ENCODE measurements around the gene AEBP2.
"Not testable (repeated sequence)": the region's sequence is repeated elsewhere in the genome, so short reads cannot be mapped to it uniquely, and the experiment has no call there.

AEBP2 gene

GRCh38 chr12:19454837-19455236 is 15.5 kb downstream of the AEBP2 start:
- no peaks in the 10 kb centered on the region for H3K27me3 ChIP-seq (ENCODE audit: control insufficient read depth in 2 of 2, insufficient read depth in 2 of 2, low read length in 2 of 2)
- H3K4me3 ChIP-seq (ENCODE audit: low read length in 2 of 2), result no peak overlapping the region
- peaks cover 0 to 4% of the 10 kb centered on the region in 2 donors for H3K4me1 ChIP-seq (ENCODE audit: control insufficient read depth in 2 of 2, insufficient read depth in 2 of 2, low read length in 2 of 2)
- no peak overlapping the region for H3K9ac ChIP-seq (ENCODE audit: low read depth in 1 of 2, low read length in 2 of 2)
- H3K9me3 ChIP-seq (ENCODE audit: control insufficient read depth in 2 of 2, low read length in 2 of 2), result no peaks in the 10 kb centered on the region
- peaks cover 2 to 3% of the 10 kb centered on the region in 2 donors for H3K36me3 ChIP-seq (ENCODE audit: control insufficient read depth in 2 of 2, insufficient read depth in 2 of 2, low read length in 2 of 2)
- H3K27ac ChIP-seq (ENCODE audit: low read depth in 2 of 2, low read length in 2 of 2), result no peak overlapping the region

GRCh38 chr12:19456176-19456575 is 16.9 kb downstream of the AEBP2 start:
- Histone ChIP-seq H3K9ac (ENCODE audit: low read depth in 1 of 2, low read length in 2 of 2) (no peak overlapping the region), H3K4me3 (ENCODE audit: low read length in 2 of 2) (no peak overlapping the region), H3K36me3 (ENCODE audit: control insufficient read depth in 2 of 2, insufficient read depth in 2 of 2, low read length in 2 of 2) (peaks cover 2 to 3% of the 10 kb centered on the region in 2 donors), H3K4me1 (ENCODE audit: control insufficient read depth in 2 of 2, insufficient read depth in 2 of 2, low read length in 2 of 2) (peaks cover 0 to 2% of the 10 kb centered on the region in 2 donors), H3K27me3 (ENCODE audit: control insufficient read depth in 2 of 2, insufficient read depth in 2 of 2, low read length in 2 of 2) (no peaks in the 10 kb centered on the region), H3K9me3 (ENCODE audit: control insufficient read depth in 2 of 2, low read length in 2 of 2) (no peaks in the 10 kb centered on the region), H3K27ac (ENCODE audit: low read depth in 2 of 2, low read length in 2 of 2) (no peak overlapping the region)

GRCh38 chr12:19457561-19457960 is 18.3 kb downstream of the AEBP2 start:
- H3K27me3 ChIP-seq (ENCODE audit: control insufficient read depth in 2 of 2, insufficient read depth in 2 of 2, low read length in 2 of 2), result no peaks in the 10 kb centered on the region
- peaks cover 2 to 3% of the 10 kb centered on the region in 2 donors for H3K36me3 ChIP-seq (ENCODE audit: control insufficient read depth in 2 of 2, insufficient read depth in 2 of 2, low read length in 2 of 2)
- H3K9me3 ChIP-seq (ENCODE audit: control insufficient read depth in 2 of 2, low read length in 2 of 2), result no peaks in the 10 kb centered on the region
- no peak overlapping the region for H3K27ac ChIP-seq (ENCODE audit: low read depth in 2 of 2, low read length in 2 of 2)
- no peaks in the 10 kb centered on the region for H3K4me1 ChIP-seq (ENCODE audit: control insufficient read depth in 2 of 2, insufficient read depth in 2 of 2, low read length in 2 of 2)
- H3K9ac ChIP-seq (ENCODE audit: low read depth in 1 of 2, low read length in 2 of 2), result no peak overlapping the region
- no peak overlapping the region for H3K4me3 ChIP-seq (ENCODE audit: low read length in 2 of 2)

- H3K4me3 ChIP-seq (ENCODE audit: low read length in 2 of 2), result no peak overlapping the region
- peaks cover 2 to 3% of the 10 kb centered on the region in 2 donors for H3K36me3 ChIP-seq (ENCODE audit: control insufficient read depth in 2 of 2, insufficient read depth in 2 of 2, low read length in 2 of 2)
- H3K4me1 ChIP-seq (ENCODE audit: control insufficient read depth in 2 of 2, insufficient read depth in 2 of 2, low read length in 2 of 2), result no peaks in the 10 kb centered on the region
- H3K9ac ChIP-seq (ENCODE audit: low read depth in 1 of 2, low read length in 2 of 2), result no peak overlapping the region
- H3K9me3 ChIP-seq (ENCODE audit: control insufficient read depth in 2 of 2, low read length in 2 of 2), result no peaks in the 10 kb centered on the region
- no peak overlapping the region for H3K27ac ChIP-seq (ENCODE audit: low read depth in 2 of 2, low read length in 2 of 2)
- H3K27me3 ChIP-seq (ENCODE audit: control insufficient read depth in 2 of 2, insufficient read depth in 2 of 2, low read length in 2 of 2), result no peaks in the 10 kb centered on the region
These were observed 19.4 kb downstream of the AEBP2 start for GRCh38 chr12:19458733-19459132.

GRCh38 chr12:19461999-19462398 is 22.7 kb downstream of the AEBP2 start:
- H3K9ac ChIP-seq (ENCODE audit: low read depth in 1 of 2, low read length in 2 of 2), result no peak overlapping the region
- no peak overlapping the region for H3K4me3 ChIP-seq (ENCODE audit: low read length in 2 of 2)
- H3K9me3 ChIP-seq (ENCODE audit: control insufficient read depth in 2 of 2, low read length in 2 of 2), result no peaks in the 10 kb centered on the region
- H3K27ac ChIP-seq (ENCODE audit: low read depth in 2 of 2, low read length in 2 of 2), result no peak overlapping the region
- H3K36me3 ChIP-seq (ENCODE audit: control insufficient read depth in 2 of 2, insufficient read depth in 2 of 2, low read length in 2 of 2), result no peaks in the 10 kb centered on the region
- no peaks in the 10 kb centered on the region for H3K4me1 ChIP-seq (ENCODE audit: control insufficient read depth in 2 of 2, insufficient read depth in 2 of 2, low read length in 2 of 2)
- H3K27me3 ChIP-seq (ENCODE audit: control insufficient read depth in 2 of 2, insufficient read depth in 2 of 2, low read length in 2 of 2), result no peaks in the 10 kb centered on the region

- Histone ChIP-seq H3K4me1 (ENCODE audit: control insufficient read depth in 2 of 2, insufficient read depth in 2 of 2, low read length in 2 of 2) (no peaks in the 10 kb centered on the region), H3K36me3 (ENCODE audit: control insufficient read depth in 2 of 2, insufficient read depth in 2 of 2, low read length in 2 of 2) (no peaks in the 10 kb centered on the region), H3K27me3 (ENCODE audit: control insufficient read depth in 2 of 2, insufficient read depth in 2 of 2, low read length in 2 of 2) (no peaks in the 10 kb centered on the region), H3K4me3 (ENCODE audit: low read length in 2 of 2) (no peak overlapping the region), H3K9ac (ENCODE audit: low read depth in 1 of 2, low read length in 2 of 2) (no peak overlapping the region), H3K9me3 (ENCODE audit: control insufficient read depth in 2 of 2, low read length in 2 of 2) (no peaks in the 10 kb centered on the region), H3K27ac (ENCODE audit: low read depth in 2 of 2, low read length in 2 of 2) (no peak overlapping the region)
These were observed 23.1 kb downstream of the AEBP2 start for GRCh38 chr12:19462406-19462805.

- no peak overlapping the region for H3K27ac ChIP-seq (ENCODE audit: low read depth in 2 of 2, low read length in 2 of 2)
- H3K4me3 ChIP-seq (ENCODE audit: low read length in 2 of 2), result no peak overlapping the region
- H3K9ac ChIP-seq (ENCODE audit: low read depth in 1 of 2, low read length in 2 of 2), result no peak overlapping the region
- no peaks in the 10 kb centered on the region for H3K36me3 ChIP-seq (ENCODE audit: control insufficient read depth in 2 of 2, insufficient read depth in 2 of 2, low read length in 2 of 2)
- no peaks in the 10 kb centered on the region for H3K9me3 ChIP-seq (ENCODE audit: control insufficient read depth in 2 of 2, low read length in 2 of 2)
- no peaks in the 10 kb centered on the region for H3K27me3 ChIP-seq (ENCODE audit: control insufficient read depth in 2 of 2, insufficient read depth in 2 of 2, low read length in 2 of 2)
- H3K4me1 ChIP-seq (ENCODE audit: control insufficient read depth in 2 of 2, insufficient read depth in 2 of 2, low read length in 2 of 2), result no peaks in the 10 kb centered on the region
These were observed 24.9 kb downstream of the AEBP2 start for GRCh38 chr12:19464192-19464580.

- Histone ChIP-seq H3K9me3 (ENCODE audit: control insufficient read depth in 2 of 2, low read length in 2 of 2) (no peaks in the 10 kb centered on the region), H3K4me3 (ENCODE audit: low read length in 2 of 2) (no peak overlapping the region), H3K27ac (ENCODE audit: low read depth in 2 of 2, low read length in 2 of 2) (no peak overlapping the region), H3K27me3 (ENCODE audit: control insufficient read depth in 2 of 2, insufficient read depth in 2 of 2, low read length in 2 of 2) (no peaks in the 10 kb centered on the region), H3K4me1 (ENCODE audit: control insufficient read depth in 2 of 2, insufficient read depth in 2 of 2, low read length in 2 of 2) (no peaks in the 10 kb centered on the region), H3K9ac (ENCODE audit: low read depth in 1 of 2, low read length in 2 of 2) (no peak overlapping the region), H3K36me3 (ENCODE audit: control insufficient read depth in 2 of 2, insufficient read depth in 2 of 2, low read length in 2 of 2) (no peaks in the 10 kb centered on the region)
These were observed 26.4 kb downstream of the AEBP2 start for GRCh38 chr12:19465711-19466110.

- no peaks in the 10 kb centered on the region for H3K9me3 ChIP-seq (ENCODE audit: control insufficient read depth in 2 of 2, low read length in 2 of 2)
- H3K27me3 ChIP-seq (ENCODE audit: control insufficient read depth in 2 of 2, insufficient read depth in 2 of 2, low read length in 2 of 2), result no peaks in the 10 kb centered on the region
- no peaks in the 10 kb centered on the region for H3K4me1 ChIP-seq (ENCODE audit: control insufficient read depth in 2 of 2, insufficient read depth in 2 of 2, low read length in 2 of 2)
- peaks cover 5 to 9% of the 10 kb centered on the region in 2 donors for H3K36me3 ChIP-seq (ENCODE audit: control insufficient read depth in 2 of 2, insufficient read depth in 2 of 2, low read length in 2 of 2)
- no peak overlapping the region for H3K27ac ChIP-seq (ENCODE audit: low read depth in 2 of 2, low read length in 2 of 2)
- no peak overlapping the region for H3K9ac ChIP-seq (ENCODE audit: low read depth in 1 of 2, low read length in 2 of 2)
- H3K4me3 ChIP-seq (ENCODE audit: low read length in 2 of 2), result no peak overlapping the region
These were observed 34.9 kb downstream of the AEBP2 start for GRCh38 chr12:19474147-19474546.

GRCh38 chr12:19475884-19476505 is 36.7 kb downstream of the AEBP2 start:
- H3K9me3 ChIP-seq (ENCODE audit: control insufficient read depth in 2 of 2, low read length in 2 of 2); H3K36me3 ChIP-seq (ENCODE audit: control insufficient read depth in 2 of 2, insufficient read depth in 2 of 2, low read length in 2 of 2); H3K27ac ChIP-seq (ENCODE audit: low read depth in 2 of 2, low read length in 2 of 2); H3K27me3 ChIP-seq (ENCODE audit: control insufficient read depth in 2 of 2, insufficient read depth in 2 of 2, low read length in 2 of 2); H3K4me1 ChIP-seq (ENCODE audit: control insufficient read depth in 2 of 2, insufficient read depth in 2 of 2, low read length in 2 of 2); H3K9ac ChIP-seq (ENCODE audit: low read depth in 1 of 2, low read length in 2 of 2); H3K4me3 ChIP-seq (ENCODE audit: low read length in 2 of 2): not testable (repeated sequence)

- Histone ChIP-seq H3K9ac (ENCODE audit: low read depth in 1 of 2, low read length in 2 of 2) (no peak overlapping the region), H3K9me3 (ENCODE audit: control insufficient read depth in 2 of 2, low read length in 2 of 2) (no peaks in the 10 kb centered on the region), H3K36me3 (ENCODE audit: control insufficient read depth in 2 of 2, insufficient read depth in 2 of 2, low read length in 2 of 2) (peaks cover 5 to 9% of the 10 kb centered on the region in 2 donors)
These were observed 37.8 kb downstream of the AEBP2 start for GRCh38 chr12:19477071-19477470.

More at GRCh38 chr12:19477071-19477470, 37.8 kb downstream of the AEBP2 start:
- Histone ChIP-seq H3K27ac (ENCODE audit: low read depth in 2 of 2, low read length in 2 of 2) (no peak overlapping the region), H3K27me3 (ENCODE audit: control insufficient read depth in 2 of 2, insufficient read depth in 2 of 2, low read length in 2 of 2) (no peaks in the 10 kb centered on the region), H3K4me1 (ENCODE audit: control insufficient read depth in 2 of 2, insufficient read depth in 2 of 2, low read length in 2 of 2) (no peaks in the 10 kb centered on the region), H3K4me3 (ENCODE audit: low read length in 2 of 2) (no peak overlapping the region)

Measured in mucosa of rectum (tissue), 2 donors.